Psoas muscle (tissue), 8 donors: Measurements from ENCODE around the gene MTHFD2. TPM values are rescaled to one million over a fixed set of nuclear protein-coding genes. Genes with fewer than 3 reads are reported as not detected.

Experiments used
- ATAC-seq, 4 donors: fragments of 200-7000 bp; cut with Tn5 transposase; one replicate each; pipeline ENCODE4 v1.9.1; 2020; ENCODE audit warnings: moderate library complexity in 3 of 4, mild to moderate bottlenecking in 2 of 4
- DNase-seq, 2 donors: peaks; one replicate each; pipeline ENCODE4 v3.0.0-alpha.2; 2020
- H3K27ac ChIP-seq: fragments of 200-600 bp; one replicate; pipeline ENCODE4 v1.8.0; 2022
- H3K27me3 ChIP-seq, 3 donors: fragments of 200-600 bp in 1 of 3; one replicate each; pipeline versions ENCODE4 v1.6.1 to v1.8.0; 2013 to 2022; ENCODE audit warnings: low read length in 2 of 3, mild to moderate bottlenecking in 2 of 3, moderate library complexity in 1 of 3; ENCODE audit not compliant: insufficient read depth in 3 of 3
- H3K36me3 ChIP-seq, 2 donors: fragments of 200-600 bp in 1 of 2; one replicate each; pipeline versions ENCODE4 v1.6.1 to v1.8.0; 2013 to 2022; ENCODE audit warnings: low read depth in 1 of 2, mild to moderate bottlenecking in 1 of 2, moderate library complexity in 1 of 2; ENCODE audit not compliant: insufficient read depth in 1 of 2
- H3K4me1 ChIP-seq: fragments of 200-600 bp; one replicate; pipeline ENCODE4 v1.8.0; 2022
- H3K4me3 ChIP-seq: fragments of 200-600 bp; one replicate; pipeline ENCODE4 v1.8.0; 2022; ENCODE audit warnings: mild to moderate bottlenecking
- H3K9me3 ChIP-seq: fragments of 200-600 bp; one replicate; pipeline ENCODE4 v1.8.0; 2022
- WGBS, 3 donors: extraction: QIAGEN DNeasy Blood & Tissue Kit; methylation state at CpG; one replicate each; pipeline versions ENCODE4 v1.1.6 to v1.1.7; 2013; 5-methylcytosine and 5-hydroxymethylcytosine counted together
- intact Hi-C, 2 donors: fragments of 100-400 bp; cut with DNase I; formaldehyde crosslinking; loops; one replicate each; pipeline versions ENCODE4 v1.11.0 to v1.14.2; 2022
- polyA plus RNA-seq, 3 donors: library from polyadenylated mRNA; stranded (reverse); fragments of 200-250 nt; gene quantifications; one replicate each; pipeline ENCODE4 v1.2.3, GENCODE V29; 2013
- total RNA-seq, 4 donors: library from RNA; stranded (reverse); fragmentation: NEBNext Ultra II Directional in 2 of 4; extraction: Animal tissue kit (Norgen Biotek cat#: 25700) in 2 of 4; gene quantifications; one replicate each; pipeline versions ENCODE4 v1.2.1 to v1.2.4, GENCODE V29; 2021 to 2023
- TF ChIP-seq, protein P1 (sequence below): fragments of 200-600 bp; IDR thresholded peaks from one replicate; pipeline ENCODE4 v1.8.0; 2022; ENCODE audit warnings: antibody characterized with exemption
- donor health status: healthy with polysubstance abuse.
- donor health status: DM: no; HTN: no; CAD: no; lungs with moderate emphysema.
- donor health status: Bipolar disorder and iron deficiency.
- donor health status: healthy.
- donor health status: DM: yes; HTN: yes; CAD: no.
- donor health status: DM: no; HTN: no; CAD: no.
- donor health status: DM: no; HTN: no; CAD: no.
- donor health status: DM: yes; HTN: yes; CAD: no.

MTHFD2 gene
- total and polyA plus RNA-seq, 7 donors, result 16.6 to 112 (median 60.4) TPM

DNA sequence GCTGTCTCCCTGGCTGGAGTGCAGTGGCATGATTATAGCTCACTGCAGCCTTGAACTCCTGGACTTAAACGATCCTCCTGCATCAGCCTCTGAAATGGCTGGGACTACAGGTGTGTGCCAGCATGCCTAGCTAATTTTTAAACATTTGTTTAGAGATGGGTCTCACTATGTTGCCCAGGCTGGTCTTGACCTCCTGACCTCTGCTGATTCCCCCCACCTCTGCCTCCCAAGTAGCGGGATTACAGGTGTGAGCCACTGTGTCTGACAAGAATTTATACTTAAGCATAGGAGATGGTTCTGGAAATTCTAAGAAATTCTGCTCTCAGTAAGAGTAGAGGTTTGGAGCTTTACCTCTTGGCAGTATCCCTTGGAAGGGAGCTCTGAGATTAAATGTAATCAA is 18.2 kb downstream of the MTHFD2 start:
- ATAC-seq (no peak), DNase-seq (no peak)
- no peaks in the 10 kb centered on the region for H3K9me3 ChIP-seq
- intact Hi-C loops, result no loop called here
- 84 to 98% (median 91%) methylated on average over 2 of the region's 2 CpGs for WGBS, 3 donors
- H3K27me3 ChIP-seq, result no peaks in the 10 kb centered on the region
- TF ChIP-seq, protein P1, sequence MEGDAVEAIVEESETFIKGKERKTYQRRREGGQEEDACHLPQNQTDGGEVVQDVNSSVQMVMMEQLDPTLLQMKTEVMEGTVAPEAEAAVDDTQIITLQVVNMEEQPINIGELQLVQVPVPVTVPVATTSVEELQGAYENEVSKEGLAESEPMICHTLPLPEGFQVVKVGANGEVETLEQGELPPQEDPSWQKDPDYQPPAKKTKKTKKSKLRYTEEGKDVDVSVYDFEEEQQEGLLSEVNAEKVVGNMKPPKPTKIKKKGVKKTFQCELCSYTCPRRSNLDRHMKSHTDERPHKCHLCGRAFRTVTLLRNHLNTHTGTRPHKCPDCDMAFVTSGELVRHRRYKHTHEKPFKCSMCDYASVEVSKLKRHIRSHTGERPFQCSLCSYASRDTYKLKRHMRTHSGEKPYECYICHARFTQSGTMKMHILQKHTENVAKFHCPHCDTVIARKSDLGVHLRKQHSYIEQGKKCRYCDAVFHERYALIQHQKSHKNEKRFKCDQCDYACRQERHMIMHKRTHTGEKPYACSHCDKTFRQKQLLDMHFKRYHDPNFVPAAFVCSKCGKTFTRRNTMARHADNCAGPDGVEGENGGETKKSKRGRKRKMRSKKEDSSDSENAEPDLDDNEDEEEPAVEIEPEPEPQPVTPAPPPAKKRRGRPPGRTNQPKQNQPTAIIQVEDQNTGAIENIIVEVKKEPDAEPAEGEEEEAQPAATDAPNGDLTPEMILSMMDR, result no peak
- H3K27ac ChIP-seq, result no peak overlapping the region
- peaks cover 0 to 69% of the 10 kb centered on the region in 2 donors for H3K36me3 ChIP-seq
- no peaks in the 10 kb centered on the region for H3K4me1 ChIP-seq
- no peak overlapping the region for H3K4me3 ChIP-seq

DNA sequence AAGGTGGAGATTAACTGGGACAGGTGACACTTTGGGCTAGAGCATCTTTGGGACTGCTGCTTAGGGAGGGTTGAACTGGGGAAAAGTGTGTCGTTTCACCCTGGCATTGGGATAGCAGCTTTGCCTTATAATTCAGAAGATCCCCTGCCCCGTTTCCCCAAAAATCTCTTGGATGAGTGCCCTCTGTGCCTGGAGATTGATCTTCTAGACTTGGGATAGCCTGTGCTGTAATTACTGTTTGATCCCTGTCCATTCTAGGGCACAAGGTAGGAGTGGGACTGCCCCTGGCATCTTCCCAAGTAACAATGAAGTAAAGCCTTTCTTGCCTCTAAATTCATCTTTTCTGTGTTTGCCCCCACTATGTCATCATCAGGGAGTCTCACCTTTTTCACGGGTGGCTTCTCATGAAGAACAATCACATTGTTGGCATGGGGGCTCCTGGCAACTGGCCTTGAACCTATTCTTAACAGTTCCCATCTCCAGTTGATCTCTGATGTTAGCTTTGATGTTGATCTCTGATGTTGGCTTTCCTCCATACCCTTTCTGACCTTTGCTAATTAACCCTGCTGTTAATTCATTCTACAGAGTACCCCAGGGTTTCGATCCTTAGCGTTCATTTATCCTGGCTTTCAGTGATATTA is 21.6 kb downstream of the MTHFD2 start:
- Histone ChIP-seq H3K27ac (no peak overlapping the region), H3K4me1 (peaks cover 3% of the 10 kb centered on the region), H3K36me3 (peaks cover 0 to 36% of the 10 kb centered on the region in 2 donors), H3K4me3 (no peak overlapping the region), H3K27me3 (no peaks in the 10 kb centered on the region), H3K9me3 (no peaks in the 10 kb centered on the region)
- TF ChIP-seq, protein P1, result no peak
- DNase-seq (no peak), ATAC-seq (no peak)
- WGBS, 3 donors, result 80 to 84% (median 80%) methylated on average over 5 of the region's 5 CpGs
- intact Hi-C loops, result no loop called here

DNA sequence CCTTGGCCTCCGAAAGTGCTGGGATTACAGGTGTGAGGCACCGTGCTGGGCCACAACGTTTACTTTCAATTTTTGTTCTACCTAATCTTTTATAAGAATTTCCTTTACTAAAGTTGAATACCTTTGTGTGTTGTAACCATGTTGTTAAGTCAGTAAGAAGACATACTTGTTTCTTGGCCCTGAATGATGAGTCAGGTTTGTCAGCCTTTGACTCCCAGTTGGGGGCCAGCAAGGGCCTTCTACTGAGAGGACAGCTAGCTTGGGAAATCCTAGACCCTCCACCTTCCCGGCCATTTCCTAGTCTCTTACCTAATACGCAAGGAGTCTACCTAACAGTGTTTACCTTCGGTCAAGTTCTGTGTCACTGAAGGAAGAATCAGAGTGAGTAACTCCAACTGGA is 22.7 kb downstream of the MTHFD2 start:
- no peak overlapping the region for H3K27ac ChIP-seq
- ATAC-seq, result no peak
- H3K9me3 ChIP-seq, result no peaks in the 10 kb centered on the region
- H3K4me1 ChIP-seq, result peaks cover 7% of the 10 kb centered on the region
- H3K4me3 ChIP-seq, result no peak overlapping the region
- H3K27me3 ChIP-seq, result no peaks in the 10 kb centered on the region
- intact Hi-C loops, result no loop called here
- TF ChIP-seq, protein P1, result no peak
- H3K36me3 ChIP-seq, result peaks cover 0 to 24% of the 10 kb centered on the region in 2 donors
- 95 to 99% (median 96%) methylated on average over 6 of the region's 6 CpGs for WGBS, 3 donors
- no peak for DNase-seq

DNA sequence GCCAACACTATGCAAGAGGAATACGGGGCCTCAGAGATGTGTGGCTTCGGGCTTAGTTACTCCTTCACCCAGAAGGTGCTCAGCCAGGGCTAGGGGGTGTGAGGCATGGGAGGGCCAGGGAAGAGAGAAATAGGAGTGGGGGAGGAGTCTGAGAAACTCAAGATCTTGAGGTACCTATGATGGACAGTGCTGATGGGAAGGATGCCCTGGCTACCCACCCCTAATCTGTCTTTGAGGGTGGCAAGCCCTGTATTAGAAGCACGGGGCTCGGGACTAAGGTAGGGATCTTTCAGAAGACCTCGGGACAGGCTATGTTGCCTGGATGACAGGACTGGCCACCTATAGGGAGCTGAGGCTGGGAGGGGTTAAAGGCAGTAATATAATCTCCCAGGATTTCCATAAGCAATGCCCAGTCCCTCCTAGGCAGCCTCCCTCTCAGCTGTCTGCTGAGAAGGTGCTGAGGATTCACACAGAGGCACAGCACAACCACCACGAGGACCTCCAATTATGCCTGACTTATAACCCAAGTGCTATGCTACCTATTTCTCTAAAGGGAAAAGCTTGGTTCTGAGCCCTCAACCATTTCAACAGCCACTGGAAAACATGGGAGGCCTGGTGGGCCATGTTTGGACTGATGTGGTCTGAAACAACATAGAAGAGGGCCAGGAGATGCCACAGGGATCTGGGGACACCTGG is 23.3 kb downstream of the MTHFD2 start:
- intact Hi-C loops, result no loop called here
- peaks cover 8% of the 10 kb centered on the region for H3K4me1 ChIP-seq
- ATAC-seq (no peak), DNase-seq (no peak)
- H3K27ac ChIP-seq, result no peak overlapping the region
- no peaks in the 10 kb centered on the region for H3K27me3 ChIP-seq
- H3K9me3 ChIP-seq, result no peaks in the 10 kb centered on the region
- peaks cover 0 to 18% of the 10 kb centered on the region in 2 donors for H3K36me3 ChIP-seq
- TF ChIP-seq, protein P1, result no peak
- WGBS, 3 donors, result 81 to 91% (median 81%) methylated on average over 6 of the region's 6 CpGs
- no peak overlapping the region for H3K4me3 ChIP-seq
